Neural crest cell (in vitro differentiated cells): ENCODE results near the gene ECM1. TPM values are rescaled to one million over a fixed set of nuclear protein-coding genes. Genes with fewer than 3 reads are reported as not detected.
A peak's percentile ranks its signal among the peaks of the same experiment; 100 is the strongest.

Source experiments
- DNase-seq: peaks from one replicate; pipeline ENCODE4 v3.0.0; 2021; ENCODE audit warnings: low read depth, mixed read lengths, low spot score
- H3K27ac Mint-ChIP-seq: one replicate; pipeline ENCODE4 v1.8.0; 2021; ENCODE audit warnings: mild to moderate bottlenecking, mixed read lengths; ENCODE audit not compliant: unreplicated experiment
- H3K27me3 Mint-ChIP-seq: 2 replicates; pipeline ENCODE4 v1.8.0; 2021; ENCODE audit warnings: low read depth, mild to moderate bottlenecking, mixed read lengths
- H3K36me3 Mint-ChIP-seq: 2 replicates; pipeline ENCODE4 v1.8.0; 2021; ENCODE audit warnings: low read depth, mild to moderate bottlenecking, mixed read lengths
- H3K4me1 Mint-ChIP-seq: 2 replicates; pipeline ENCODE4 v1.8.0; 2021; ENCODE audit warnings: mixed read lengths
- H3K4me3 Mint-ChIP-seq: one replicate; pipeline ENCODE4 v1.8.0; 2021; ENCODE audit warnings: mild to moderate bottlenecking, mixed read lengths
- H3K9me3 Mint-ChIP-seq: 2 replicates; pipeline ENCODE4 v1.8.0; 2021; ENCODE audit warnings: mixed read lengths
- CTCF ChIP-seq: fragments of 200-600 bp; sonication (generic); conservative IDR thresholded peaks from 2 replicates; pipeline ENCODE4 v1.5.0; 2021; ENCODE audit warnings: antibody characterized with exemption, mild to moderate bottlenecking
- total RNA-seq: library from RNA; stranded (reverse); gene quantifications from 2 replicates; pipeline ENCODE4 v1.2.1, GENCODE V29; 2021

Gene ECM1
- total RNA-seq, 1 donor from 2014 or later: 5.5 TPM

- Mint-ChIP-seq H3K4me3 (peak overlapping the region; percentile 67), H3K27me3 (no peaks in the 10 kb centered on the region), H3K4me1 (peaks cover 48% of the 10 kb centered on the region), H3K9me3 (no peaks in the 10 kb centered on the region), H3K36me3 (no peaks in the 10 kb centered on the region), H3K27ac (no peak overlapping the region)
- TF ChIP-seq CTCF: no peak
- no peak for DNase-seq
Observed at GRCh38 chr1:150559656-150560010, 51.7 kb downstream of the ECM1 start.

- no peaks in the 10 kb centered on the region for H3K27me3 Mint-ChIP-seq
- H3K4me3 Mint-ChIP-seq: peak overlapping the region; percentile 67
- no peak overlapping the region for H3K27ac Mint-ChIP-seq
- no peaks in the 10 kb centered on the region for H3K36me3 Mint-ChIP-seq
- no peaks in the 10 kb centered on the region for H3K9me3 Mint-ChIP-seq
- peaks cover 52% of the 10 kb centered on the region for H3K4me1 Mint-ChIP-seq
- DNase-seq: peak; percentile 85
- TF ChIP-seq CTCF: peak; percentile 86
Observed at GRCh38 chr1:150560011-150560438, 52.1 kb downstream of the ECM1 start.

GRCh38 chr1:150560576-150561253 lies 52.8 kb downstream of the ECM1 start:
- H3K4me1 Mint-ChIP-seq: peaks cover 48% of the 10 kb centered on the region
- peak; percentile 87 for DNase-seq
- TF ChIP-seq CTCF: peak; percentile 82
- H3K4me3 Mint-ChIP-seq: peak overlapping the region; percentile 91
- H3K27me3 Mint-ChIP-seq: no peaks in the 10 kb centered on the region
- no peaks in the 10 kb centered on the region for H3K36me3 Mint-ChIP-seq
- H3K9me3 Mint-ChIP-seq: no peaks in the 10 kb centered on the region
- peak overlapping the region; percentile 84 for H3K27ac Mint-ChIP-seq

GRCh38 chr1:150561254-150561973 lies 53.5 kb downstream of the ECM1 start:
- H3K36me3 Mint-ChIP-seq: no peaks in the 10 kb centered on the region
- H3K4me1 Mint-ChIP-seq: peaks cover 48% of the 10 kb centered on the region
- no peaks in the 10 kb centered on the region for H3K27me3 Mint-ChIP-seq
- peak; percentile 72 for DNase-seq
- H3K9me3 Mint-ChIP-seq: no peaks in the 10 kb centered on the region
- TF ChIP-seq CTCF: peak; percentile 16
- H3K27ac Mint-ChIP-seq: peak overlapping the region; percentile 99
- H3K4me3 Mint-ChIP-seq: peak overlapping the region; percentile 91

GRCh38 chr1:150561974-150562445 lies 54.1 kb downstream of the ECM1 start:
- Mint-ChIP-seq H3K36me3 (no peaks in the 10 kb centered on the region), H3K27me3 (no peaks in the 10 kb centered on the region), H3K9me3 (no peaks in the 10 kb centered on the region), H3K4me3 (peak overlapping the region; percentile 91), H3K4me1 (peaks cover 49% of the 10 kb centered on the region), H3K27ac (peak overlapping the region; percentile 99)
- peak; percentile 47 for DNase-seq
- TF ChIP-seq CTCF: no peak
